Endothelial cell of umbilical vein (primary cell): Measurements from ENCODE around the gene COL5A1. TPM values are rescaled to one million over a fixed set of nuclear protein-coding genes. Genes with fewer than 3 reads are reported as not detected.

Experiments used
- BruUV-seq: library from RNA; stranded (reverse); fragments of 400-500 nt; replicated peaks from 2 replicates; lab custom pipeline; 2021; lab: Mats Ljungman, UMichigan
- CTCF ChIA-PET: fragments of 300-600, 350-600 bp; sonication (Branson Sonifier 250); formaldehyde crosslinking; loops from one replicate; lab custom pipeline; 2021; ENCODE audit warnings: antibody characterized with exemption, inconsistent platforms; lab: Charles Lee
- POLR2A ChIA-PET: fragments of 300-600, 350-600 bp; sonication (Branson Sonifier 250); formaldehyde crosslinking; loops from one replicate; lab custom pipeline; 2021; ENCODE audit warnings: antibody characterized with exemption, inconsistent platforms; lab: Charles Lee
- DNase-seq: peaks from one replicate; pipeline ENCODE4 v3.0.0-alpha.2; 2011; ENCODE audit warnings: low read depth, low spot score
- FAIRE-seq: peaks from 2 replicates; lab custom pipeline; 2011; peaks lifted over from hg19 to GRCh38; lab: Jason Lieb, UNC
- H2AFZ ChIP-seq: 2 replicates; pipeline ENCODE4 v1.6.0; 2012; ENCODE audit warnings: low read depth, low read length, control low read depth, inconsistent platforms
- H3K27ac ChIP-seq: 2 replicates; pipeline ENCODE4 v1.5.1; 2011; ENCODE audit warnings: low read depth, mild to moderate bottlenecking, control low read depth, low read length, moderate library complexity; ENCODE audit not compliant: insufficient read depth
- H3K27me3 ChIP-seq, 2 experiments: 2 replicates each; pipeline versions ENCODE4 v1.6.0 to v1.6.1; 2011; ENCODE audit warnings: low read length in 2 of 2, mixed read lengths in 1 of 2; ENCODE audit not compliant: control insufficient read depth in 2 of 2, insufficient read depth in 2 of 2
- H3K36me3 ChIP-seq, 2 experiments: 2 replicates in 1 of 2; 3 replicates in 1 of 2; pipeline ENCODE4 v1.5.1; 2011; ENCODE audit warnings: low read length in 2 of 2, mild to moderate bottlenecking in 1 of 2, moderate library complexity in 1 of 2; ENCODE audit not compliant: control insufficient read depth in 2 of 2, insufficient read depth in 2 of 2; ENCODE audit errors: extremely low read depth in 1 of 2
- H3K4me1 ChIP-seq: 3 replicates; pipeline ENCODE4 v1.5.1; 2011; ENCODE audit warnings: mild to moderate bottlenecking, low read length; ENCODE audit not compliant: control insufficient read depth, insufficient read depth; ENCODE audit errors: extremely low read depth
- H3K4me2 ChIP-seq: 2 replicates; pipeline ENCODE4 v1.6.1; 2011; ENCODE audit warnings: low read length, control low read depth, mixed read lengths; ENCODE audit not compliant: insufficient read depth
- H3K4me3 ChIP-seq, 3 experiments: fragments of 200-600 bp in 1 of 3; sonication (generic), shearing (Covaris generic) in 1 of 3; replicated peaks in 1 of 3; 2 replicates each; pipeline ENCODE4 v1.5.1; 2011 to 2016; ENCODE audit warnings: control low read depth in 3 of 3, low read length in 3 of 3, mild to moderate bottlenecking in 2 of 3, inconsistent platforms in 1 of 3, low read depth in 1 of 3, moderate library complexity in 1 of 3; ENCODE audit not compliant: insufficient read depth in 1 of 3
- H3K79me2 ChIP-seq: 2 replicates; pipeline ENCODE4 v1.6.0; 2012; ENCODE audit warnings: low read length, inconsistent platforms; ENCODE audit not compliant: control insufficient read depth, insufficient read depth
- H3K9ac ChIP-seq: replicated peaks from 2 replicates; pipeline ENCODE3; 2011; ENCODE audit warnings: low read length, control low read depth; ENCODE audit not compliant: insufficient read depth; ENCODE audit errors: extremely low read depth
- H3K9me1 ChIP-seq: replicated peaks from 3 replicates; pipeline ENCODE4 v1.6.0; 2011; ENCODE audit warnings: mild to moderate bottlenecking, low read length; ENCODE audit not compliant: control insufficient read depth, insufficient read depth; ENCODE audit errors: extremely low read depth
- H3K9me3 ChIP-seq: replicated peaks from 2 replicates; pipeline ENCODE4 v1.5.1; 2012; ENCODE audit warnings: low read length, inconsistent platforms; ENCODE audit not compliant: control insufficient read depth, insufficient read depth
- H4K20me1 ChIP-seq: replicated peaks from 2 replicates; pipeline ENCODE3; 2011; ENCODE audit warnings: mild to moderate bottlenecking, low read length; ENCODE audit not compliant: control insufficient read depth, insufficient read depth; ENCODE audit errors: extremely low read depth
- EZH2 ChIP-seq: IDR thresholded peaks from 2 replicates; pipeline ENCODE4 v1.6.1; 2012; ENCODE audit warnings: borderline replicate concordance, low read depth, mild to moderate bottlenecking, moderate library complexity, low read length, inconsistent platforms; ENCODE audit not compliant: severe bottlenecking
- FOS ChIP-seq: IDR thresholded peaks from 2 replicates; pipeline ENCODE4 v1.6.1; 2011; ENCODE audit warnings: mild to moderate bottlenecking, low read length, moderate library complexity, borderline replicate concordance; ENCODE audit not compliant: insufficient read depth
- GATA2 ChIP-seq: IDR thresholded peaks from 2 replicates; pipeline ENCODE4 v1.7.0; 2011; ENCODE audit warnings: low read depth, mild to moderate bottlenecking, moderate library complexity, mixed read lengths, low read length; ENCODE audit not compliant: insufficient read length, insufficient read depth
- JUN ChIP-seq: IDR thresholded peaks from 2 replicates; pipeline ENCODE4 v1.6.1; 2011; ENCODE audit warnings: borderline replicate concordance, low read depth; ENCODE audit not compliant: insufficient read length, insufficient read depth
- MYC ChIP-seq: IDR thresholded peaks from one replicate; pipeline ENCODE4 v1.6.1; 2011; ENCODE audit warnings: mild to moderate bottlenecking, low read depth, low read length
- POLR2A ChIP-seq: IDR thresholded peaks from 2 replicates; pipeline ENCODE4 v1.6.1; 2012; ENCODE audit warnings: low read depth, mild to moderate bottlenecking, control low read depth, low read length
- POLR2AphosphoS5 ChIP-seq: IDR thresholded peaks from 2 replicates; pipeline ENCODE4 v1.6.1; 2012; ENCODE audit warnings: low read depth, mild to moderate bottlenecking, control low read depth, low read length, moderate library complexity; ENCODE audit not compliant: insufficient read depth
- dilution Hi-C: fragments of 300-500 bp; cut with MboI; formaldehyde crosslinking; loops from one replicate; pipeline ENCODE4 v1.15.0; 2019; ENCODE audit warnings: low sequenced_read_pairs; ENCODE audit not compliant: extremely low pct_ligation_motif_present
- intact Hi-C: fragments of 100-400 bp; cut with micrococcal nuclease; formaldehyde crosslinking; loops from one replicate; pipeline ENCODE4 v1.10.0; 2022
- polyA plus RNA-seq, 4 experiments: library from polyadenylated mRNA; depleted of rRNA in 3 of 4; stranded (reverse) in 3 of 4; unstranded in 1 of 4; fragments of >200 nt; gene quantifications; 2 replicates each; pipeline versions ENCODE4 v1.2.1 to v1.2.3, GENCODE V29; 2011 to 2012; ENCODE audit warnings: missing spikeins in 1 of 4
- total RNA-seq: library from RNA; stranded (reverse); gene quantifications from 2 replicates; pipeline ENCODE4 v1.2.3, GENCODE V29; 2021
- TF ChIP-seq, protein P1 (sequence below), 2 donors: IDR thresholded peaks; 1 replicate in 1 of 2; 2 replicates in 1 of 2; pipeline ENCODE4 v1.5.1; 2011; ENCODE audit warnings: low read length in 2 of 2, mild to moderate bottlenecking in 2 of 2, moderate library complexity in 2 of 2, control low read depth in 1 of 2, inconsistent platforms in 1 of 2, low read depth in 1 of 2; ENCODE audit not compliant: insufficient read depth in 1 of 2; ENCODE audit errors: extremely low read depth in 1 of 2
- TF ChIP-seq, protein P2 (sequence below): IDR thresholded peaks from 2 replicates; pipeline ENCODE4 v1.6.1; 2011; ENCODE audit not compliant: insufficient read depth, insufficient read length

Gene COL5A1
- total and polyA plus RNA-seq, 2 donors (not counting 3 experiments of a cell fraction or from before 2014, with no cell fraction given), result 97.4 to 175 TPM

- ChIA-PET CTCF (no interaction called here), POLR2A (no interaction called here)
- dilution Hi-C loops (no loop called here), intact Hi-C loops (no loop called here)
- Histone ChIP-seq H3K27me3 (no peaks in the 10 kb centered on the region), H2AFZ (no peak overlapping the region), H3K4me1 (no peaks in the 10 kb centered on the region), H3K27ac (no peak overlapping the region), H3K36me3 (peaks cover 4 to 32% of the 10 kb centered on the region in 2 experiments), H3K79me2 (no peaks in the 10 kb centered on the region), H3K9me1 (no peaks in the 10 kb centered on the region), H3K9ac (no peak overlapping the region), H3K4me2 (no peak overlapping the region), H3K4me3 (no peak overlapping the region), H4K20me1 (no peaks in the 10 kb centered on the region), H3K9me3 (no peaks in the 10 kb centered on the region)
- no peak for DNase-seq
- TF ChIP-seq, protein P1, sequence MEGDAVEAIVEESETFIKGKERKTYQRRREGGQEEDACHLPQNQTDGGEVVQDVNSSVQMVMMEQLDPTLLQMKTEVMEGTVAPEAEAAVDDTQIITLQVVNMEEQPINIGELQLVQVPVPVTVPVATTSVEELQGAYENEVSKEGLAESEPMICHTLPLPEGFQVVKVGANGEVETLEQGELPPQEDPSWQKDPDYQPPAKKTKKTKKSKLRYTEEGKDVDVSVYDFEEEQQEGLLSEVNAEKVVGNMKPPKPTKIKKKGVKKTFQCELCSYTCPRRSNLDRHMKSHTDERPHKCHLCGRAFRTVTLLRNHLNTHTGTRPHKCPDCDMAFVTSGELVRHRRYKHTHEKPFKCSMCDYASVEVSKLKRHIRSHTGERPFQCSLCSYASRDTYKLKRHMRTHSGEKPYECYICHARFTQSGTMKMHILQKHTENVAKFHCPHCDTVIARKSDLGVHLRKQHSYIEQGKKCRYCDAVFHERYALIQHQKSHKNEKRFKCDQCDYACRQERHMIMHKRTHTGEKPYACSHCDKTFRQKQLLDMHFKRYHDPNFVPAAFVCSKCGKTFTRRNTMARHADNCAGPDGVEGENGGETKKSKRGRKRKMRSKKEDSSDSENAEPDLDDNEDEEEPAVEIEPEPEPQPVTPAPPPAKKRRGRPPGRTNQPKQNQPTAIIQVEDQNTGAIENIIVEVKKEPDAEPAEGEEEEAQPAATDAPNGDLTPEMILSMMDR (IDR thresholded peaks at IDR 0.05; ENCODE audit: extremely low read depth in 1 of 2, insufficient read depth in 1 of 2, low read depth in 1 of 2, low read length in 2 of 2), result no peak
- TF ChIP-seq GATA2 (no peak), POLR2A (no peak), MYC (no peak), POLR2AphosphoS5 (no peak), EZH2 (no peak), FOS (no peak), JUN (no peak)
- TF ChIP-seq, protein P2, sequence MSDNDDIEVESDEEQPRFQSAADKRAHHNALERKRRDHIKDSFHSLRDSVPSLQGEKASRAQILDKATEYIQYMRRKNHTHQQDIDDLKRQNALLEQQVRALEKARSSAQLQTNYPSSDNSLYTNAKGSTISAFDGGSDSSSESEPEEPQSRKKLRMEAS, result no peak
- no peak for FAIRE-seq
- no TSS peak for BruUV-seq
These were observed 191.8 kb downstream of the COL5A1 start for GRCh38 chr9:134833294-134833880.
